ENCODE results near the gene SNRNP48. TPM values are rescaled to one million over a fixed set of nuclear protein-coding genes. Genes with fewer than 3 reads are reported as not detected.

SNRNP48 gene
- total RNA-seq, 1 experiment from 2014 or later = 29.1 TPM

DNA sequence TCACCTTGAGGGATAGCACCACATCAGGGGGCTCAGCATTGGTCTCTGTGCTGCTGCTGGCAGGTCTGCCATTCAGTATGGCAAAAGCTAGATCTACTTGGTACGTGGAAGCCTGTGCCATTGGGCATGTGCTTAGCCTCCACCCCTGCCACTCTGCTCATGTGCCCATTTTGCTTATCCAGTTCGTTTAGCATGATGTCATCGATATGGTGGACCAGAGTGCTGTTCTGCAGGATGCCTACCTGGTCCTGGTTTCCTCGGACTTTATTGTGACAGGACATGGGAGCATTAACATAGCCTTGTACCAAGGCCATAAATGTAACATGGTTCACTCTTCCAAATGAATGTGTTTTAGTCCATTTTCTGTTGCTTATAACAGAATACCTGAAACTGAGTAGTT, 68.5 kb downstream of the SNRNP48 start:
- Mint-ChIP-seq H3K27me3 (ENCODE audit: insufficient read depth, unreplicated experiment) (peaks cover 2% of the 10 kb centered on the region), H3K27ac (ENCODE audit: unreplicated experiment) (no peak overlapping the region), H3K36me3 (ENCODE audit: insufficient read depth, unreplicated experiment) (no peaks in the 10 kb centered on the region), H3K4me1 (ENCODE audit: low read depth, unreplicated experiment) (no peaks in the 10 kb centered on the region), H3K9me3 (ENCODE audit: unreplicated experiment) (no peaks in the 10 kb centered on the region), H3K4me3 (ENCODE audit: unreplicated experiment) (no peak overlapping the region)
- DNase-seq = no peak
- POLR2A ChIA-PET = no interaction called here
- Histone ChIP-seq H3K4me1 (no peaks in the 10 kb centered on the region), H3K9me3 (no peaks in the 10 kb centered on the region), H3K27me3 (replicated peaks; ENCODE audit: control insufficient read depth, insufficient read depth, low read length) (peaks cover 1% of the 10 kb centered on the region; the same call in 1 of the 2 replicates), H3K4me3 (ENCODE audit: low read depth, low read length) (no peak overlapping the region), H3K36me3 (ENCODE audit: control insufficient read depth, insufficient read depth, low read length) (no peaks in the 10 kb centered on the region)
- intact Hi-C loops (cut with micrococcal nuclease; ENCODE audit: unreplicated experiment) = no loop called here
- BruUV-seq (replicated peaks) = no TSS peak
- TF ChIP-seq CTCF (IDR thresholded peaks at IDR 0.05; ENCODE audit: insufficient read depth in 1 of 2, low read depth in 1 of 2, low read length in 1 of 2, severe bottlenecking in 1 of 2, unreplicated experiment in 1 of 2) = no peak
- CTCF ChIA-PET = no interaction called here

- Mint-ChIP-seq H3K27me3 (ENCODE audit: insufficient read depth, unreplicated experiment) (peaks cover 2% of the 10 kb centered on the region), H3K36me3 (ENCODE audit: insufficient read depth, unreplicated experiment) (no peaks in the 10 kb centered on the region), H3K9me3 (ENCODE audit: unreplicated experiment) (no peaks in the 10 kb centered on the region), H3K4me3 (ENCODE audit: unreplicated experiment) (no peak overlapping the region), H3K27ac (ENCODE audit: unreplicated experiment) (no peak overlapping the region), H3K4me1 (ENCODE audit: low read depth, unreplicated experiment) (no peaks in the 10 kb centered on the region)
- peaks cover 1% of the 10 kb centered on the region; the same call in 1 of the 2 replicates for H3K27me3 ChIP-seq (replicated peaks; ENCODE audit: control insufficient read depth, insufficient read depth, low read length)
- H3K4me1 ChIP-seq = no peaks in the 10 kb centered on the region
- intact Hi-C loops (cut with micrococcal nuclease; ENCODE audit: unreplicated experiment) = no loop called here
- H3K4me3 ChIP-seq (ENCODE audit: low read depth, low read length) = no peak overlapping the region
- no peaks in the 10 kb centered on the region for H3K9me3 ChIP-seq
- CTCF ChIA-PET = no interaction called here
- POLR2A ChIA-PET = no interaction called here
- H3K36me3 ChIP-seq (ENCODE audit: control insufficient read depth, insufficient read depth, low read length) = no peaks in the 10 kb centered on the region
- no TSS peak for BruUV-seq (replicated peaks)
- DNase-seq = no peak
- no peak for TF ChIP-seq CTCF (IDR thresholded peaks at IDR 0.05; ENCODE audit: insufficient read depth in 1 of 2, low read depth in 1 of 2, low read length in 1 of 2, severe bottlenecking in 1 of 2, unreplicated experiment in 1 of 2)
These were observed 71.4 kb downstream of the SNRNP48 start for GRCh38 chr6:7661364-7661763.

Other genes with a start within 250 kb of the SNRNP48 start
- gene CAGE1, start 200.5 kb upstream of the SNRNP48 start, total RNA-seq (2022) = 0.26 and 0.59 TPM in 2 replicates
- 34.2 and 36.1 TPM in 2 replicates for gene RIOK1, start 200.4 kb upstream of the SNRNP48 start, total RNA-seq (2022)
- 191 and 193 TPM in 2 replicates for gene DSP, start 48.5 kb upstream of the SNRNP48 start, total RNA-seq (2022)
- gene BMP6, start 135.9 kb downstream of the SNRNP48 start, total RNA-seq (2022) = 0.39 and 0.61 TPM in 2 replicates

Measured in Caco-2 (cell line).